HG03175 (cell line): ENCODE results near the gene AGMO.

Experiments used
- ATAC-seq: cut with Tn5 transposase; IDR thresholded peaks from one replicate; pipeline ENCODE4 v1.9.1; 2021; ENCODE audit warnings: mild to moderate bottlenecking, moderate library complexity; ENCODE audit not compliant: unreplicated experiment

Gene AGMO

GRCh38 chr7:15159261-15159660, 402.6 kb downstream of the AGMO start:
- no peak for ATAC-seq

GRCh38 chr7:15158141-15158810, 403.5 kb downstream of the AGMO start:
- ATAC-seq = no peak
